Esophagus muscularis mucosa (tissue), 4 donors: ENCODE measurements around the gene NEO1. TPM values are rescaled to one million over a fixed set of nuclear protein-coding genes. Genes with fewer than 3 reads are reported as not detected.

Experiments
- DNase-seq: peaks from one replicate; pipeline ENCODE4 v3.0.0-alpha.2; 2017; ENCODE audit errors: extremely low spot score
- H3K27ac ChIP-seq, 4 donors: fragments of 200-600 bp; sonication (generic); replicated peaks in 1 of 4; 1 replicate in 3 of 4; 2 replicates in 1 of 4; pipeline ENCODE4 v1.5.1; 2016 to 2019; ENCODE audit warnings: mild to moderate bottlenecking in 1 of 4
- H3K27me3 ChIP-seq, 4 donors: fragments of 200-600 bp; sonication (generic); one replicate each; pipeline versions ENCODE4 v1.5.1 to v1.6.0; 2016 to 2019
- H3K36me3 ChIP-seq, 4 donors: fragments of 200-600 bp; sonication (generic); one replicate each; pipeline ENCODE4 v1.5.1; 2016 to 2019
- H3K4me1 ChIP-seq, 4 donors: fragments of 200-600 bp; sonication (generic); one replicate each; pipeline ENCODE4 v1.5.1; 2016 to 2019
- H3K4me3 ChIP-seq, 4 donors: fragments of 200-600 bp; sonication (generic); 1 replicate in 2 of 4; 2 replicates in 2 of 4; pipeline ENCODE4 v1.5.1; 2016 to 2019; ENCODE audit warnings: mild to moderate bottlenecking in 4 of 4, moderate library complexity in 1 of 4
- H3K9me3 ChIP-seq, 4 donors: fragments of 200-600 bp; sonication (generic); 1 replicate in 3 of 4; 2 replicates in 1 of 4; pipeline ENCODE4 v1.5.1; 2016 to 2019
- EP300 ChIP-seq: sonication (generic); formaldehyde crosslinking; IDR thresholded peaks from one replicate; pipeline ENCODE4 v1.6.1; 2017; ENCODE audit warnings: antibody characterized with exemption
- POLR2A ChIP-seq: fragments of 450-650 bp; IDR thresholded peaks from one replicate; pipeline ENCODE4 v1.6.1; 2017; ENCODE audit warnings: antibody characterized with exemption, moderate library complexity, mild to moderate bottlenecking, low read depth
- POLR2AphosphoS5 ChIP-seq, 2 donors: sonication (generic); formaldehyde crosslinking; IDR thresholded peaks; one replicate each; pipeline ENCODE4 v1.6.1; 2017; ENCODE audit warnings: antibody characterized with exemption in 2 of 2
- WGBS: methylation state at CpG from one replicate; pipeline ENCODE4 v1.1.5; 2018; 5-methylcytosine and 5-hydroxymethylcytosine counted together
- intact Hi-C: fragments of 100-400 bp; cut with DNase I; formaldehyde crosslinking; loops from one replicate; pipeline ENCODE4 v1.15.1; 2023
- total RNA-seq, 4 donors: library from RNA; depleted of rRNA; stranded (reverse); fragments of >200 nt; gene quantifications; one replicate each; pipeline versions ENCODE4 v1.1.0 to v1.2.1, GENCODE V29; 2016
- TF ChIP-seq, protein P1 (sequence below), 3 experiments: fragments of 200-600 bp in 2 of 3; fragments of 450-650 bp in 1 of 3; sonication (generic) in 2 of 3; IDR thresholded peaks; one replicate each; pipeline ENCODE4 v1.5.1; 2017 to 2019; ENCODE audit warnings: antibody characterized with exemption in 3 of 3, mild to moderate bottlenecking in 2 of 3, moderate library complexity in 1 of 3

The NEO1 gene
- total RNA-seq, 4 donors from 2014 or later = 38.2 to 61.2 (median 53.5) TPM

DNA sequence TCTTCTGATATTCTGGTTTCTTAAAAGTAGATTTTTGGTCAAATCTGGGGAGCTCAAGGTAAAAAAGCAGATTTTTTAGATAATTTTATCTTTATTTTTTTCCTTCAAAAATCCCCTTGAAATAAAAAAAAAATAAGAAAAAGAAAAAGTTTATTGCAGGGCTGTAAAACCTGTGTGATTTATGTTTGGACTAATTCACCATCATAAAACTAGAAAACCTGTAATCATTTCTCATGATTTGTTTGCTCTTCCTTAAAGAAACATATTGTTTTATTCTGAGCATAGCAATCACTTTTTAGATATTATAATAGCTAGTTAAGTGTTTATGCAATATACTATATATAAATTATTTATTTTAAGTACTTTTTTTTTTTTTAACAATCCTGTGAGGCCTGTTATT, 68.0 kb downstream of the NEO1 start:
- intact Hi-C loops = no loop called here
- Histone ChIP-seq H3K4me1 (no peaks in the 10 kb centered on the region), H3K27me3 (no peaks in the 10 kb centered on the region), H3K36me3 (peaks cover 0 to 30% (median 15%) of the 10 kb centered on the region in 4 donors), H3K4me3 (no peak overlapping the region), H3K9me3 (no peaks in the 10 kb centered on the region), H3K27ac (no peak overlapping the region)
- DNase-seq = no peak
- no peak for TF ChIP-seq EP300
- no peak for TF ChIP-seq POLR2AphosphoS5 (IDR thresholded peaks at IDR 0.05)
- TF ChIP-seq POLR2A = no peak
- TF ChIP-seq, protein P1, sequence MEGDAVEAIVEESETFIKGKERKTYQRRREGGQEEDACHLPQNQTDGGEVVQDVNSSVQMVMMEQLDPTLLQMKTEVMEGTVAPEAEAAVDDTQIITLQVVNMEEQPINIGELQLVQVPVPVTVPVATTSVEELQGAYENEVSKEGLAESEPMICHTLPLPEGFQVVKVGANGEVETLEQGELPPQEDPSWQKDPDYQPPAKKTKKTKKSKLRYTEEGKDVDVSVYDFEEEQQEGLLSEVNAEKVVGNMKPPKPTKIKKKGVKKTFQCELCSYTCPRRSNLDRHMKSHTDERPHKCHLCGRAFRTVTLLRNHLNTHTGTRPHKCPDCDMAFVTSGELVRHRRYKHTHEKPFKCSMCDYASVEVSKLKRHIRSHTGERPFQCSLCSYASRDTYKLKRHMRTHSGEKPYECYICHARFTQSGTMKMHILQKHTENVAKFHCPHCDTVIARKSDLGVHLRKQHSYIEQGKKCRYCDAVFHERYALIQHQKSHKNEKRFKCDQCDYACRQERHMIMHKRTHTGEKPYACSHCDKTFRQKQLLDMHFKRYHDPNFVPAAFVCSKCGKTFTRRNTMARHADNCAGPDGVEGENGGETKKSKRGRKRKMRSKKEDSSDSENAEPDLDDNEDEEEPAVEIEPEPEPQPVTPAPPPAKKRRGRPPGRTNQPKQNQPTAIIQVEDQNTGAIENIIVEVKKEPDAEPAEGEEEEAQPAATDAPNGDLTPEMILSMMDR (IDR thresholded peaks at IDR 0.05) = no peak

DNA sequence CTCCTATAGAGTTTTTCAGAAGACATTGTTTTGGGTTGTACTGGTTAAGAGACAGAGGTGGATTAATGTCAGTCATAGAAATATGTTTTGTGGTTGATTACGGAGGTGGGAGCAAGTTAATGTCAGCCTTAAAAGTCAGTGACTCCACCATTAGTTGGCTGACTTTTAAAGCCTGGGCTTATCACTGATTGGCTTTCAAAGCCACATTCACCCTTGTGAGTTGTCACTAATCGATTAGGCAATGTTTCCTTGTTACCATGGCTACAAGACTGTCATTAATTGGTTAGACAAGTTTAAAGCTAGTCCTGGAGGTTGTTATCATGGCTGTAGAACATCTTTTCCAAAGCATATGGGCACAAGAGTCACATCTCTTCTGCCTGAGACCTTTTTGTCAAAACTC, 73.0 kb downstream of the NEO1 start:
- DNase-seq = no peak
- Histone ChIP-seq H3K4me3 (no peak overlapping the region), H3K36me3 (peaks cover 0 to 33% (median 13%) of the 10 kb centered on the region in 4 donors), H3K4me1 (no peaks in the 10 kb centered on the region), H3K27me3 (no peaks in the 10 kb centered on the region), H3K9me3 (no peaks in the 10 kb centered on the region), H3K27ac (no peak overlapping the region)
- TF ChIP-seq POLR2AphosphoS5 (IDR thresholded peaks at IDR 0.05) (no peak), EP300 (no peak), POLR2A (no peak)
- TF ChIP-seq, protein P1 (IDR thresholded peaks at IDR 0.05) = no peak
- intact Hi-C loops = no loop called here
- 94% methylated on average over 2 of the region's 2 CpGs for WGBS

DNA sequence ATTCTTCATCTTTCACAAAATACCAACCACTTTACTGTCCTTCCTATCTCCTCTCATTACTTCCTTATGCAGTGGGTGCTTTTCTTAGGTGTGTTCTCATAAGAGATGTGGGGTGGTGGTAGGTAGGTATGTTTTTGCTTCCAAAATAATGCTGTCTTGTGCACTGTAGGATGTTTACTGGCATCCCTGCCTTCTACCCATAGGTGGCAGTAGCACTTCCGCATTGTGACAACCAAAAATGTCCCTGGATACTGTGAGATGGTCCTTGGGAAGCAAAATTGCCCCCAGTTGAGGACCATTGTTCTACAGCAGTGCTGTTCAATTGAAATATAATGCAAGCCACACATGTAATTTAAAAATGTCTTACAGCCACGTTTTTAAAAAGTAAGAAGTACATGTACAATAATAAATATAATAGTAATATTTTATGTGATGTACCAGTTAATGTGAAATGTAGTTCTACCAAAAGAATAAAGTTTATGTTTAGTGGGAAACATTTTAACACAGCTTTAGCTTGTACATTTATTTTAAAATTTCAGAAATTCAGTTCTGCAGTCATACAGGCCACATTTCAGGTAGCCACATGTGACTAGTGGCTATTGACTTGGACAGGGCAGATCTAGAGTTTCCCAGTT, 75.2 kb downstream of the NEO1 start:
- 95% methylated on average over 2 of the region's 2 CpGs for WGBS
- TF ChIP-seq, protein P1 (IDR thresholded peaks at IDR 0.05) = peak; percentile 32 to 65 (median 40)
- TF ChIP-seq EP300 = no peak
- Histone ChIP-seq H3K27ac (no peak overlapping the region), H3K4me3 (no peak overlapping the region), H3K4me1 (peaks cover 0 to 8% (median 0%) of the 10 kb centered on the region in 4 donors), H3K27me3 (no peaks in the 10 kb centered on the region), H3K9me3 (no peaks in the 10 kb centered on the region), H3K36me3 (peaks cover 0 to 32% (median 13%) of the 10 kb centered on the region in 4 donors)
- DNase-seq = no peak
- intact Hi-C loops = no loop called here

DNA sequence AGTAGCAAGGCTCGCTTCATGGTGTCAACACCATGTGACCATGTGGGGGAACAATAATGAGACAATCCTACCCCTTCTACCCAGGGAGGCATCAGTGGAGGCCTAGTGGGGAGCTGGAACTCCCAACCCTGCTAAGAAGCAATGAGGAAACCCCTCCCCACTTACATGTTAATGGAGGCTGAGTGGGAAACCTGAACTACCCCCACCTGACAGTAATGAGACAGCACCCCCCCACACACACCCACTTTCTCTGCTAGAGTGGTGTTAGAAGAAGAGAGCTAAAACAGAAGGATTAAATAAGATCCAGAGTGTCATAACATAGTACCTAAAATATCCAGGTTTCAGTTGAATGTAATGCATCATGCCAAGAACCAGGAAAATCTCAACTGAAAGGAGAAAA, 78.6 kb downstream of the NEO1 start:
- H3K9me3 ChIP-seq = no peaks in the 10 kb centered on the region
- H3K4me3 ChIP-seq = no peak overlapping the region
- no peaks in the 10 kb centered on the region for H3K27me3 ChIP-seq
- no peak for TF ChIP-seq EP300
- TF ChIP-seq POLR2A = no peak
- TF ChIP-seq, protein P1 (IDR thresholded peaks at IDR 0.05) = no peak
- no peak for TF ChIP-seq POLR2AphosphoS5 (IDR thresholded peaks at IDR 0.05)
- DNase-seq = no peak
- intact Hi-C loops = no loop called here
- H3K27ac ChIP-seq = no peak overlapping the region
- peaks cover 0 to 14% (median 4%) of the 10 kb centered on the region in 4 donors for H3K36me3 ChIP-seq
- 100% methylated on average over 1 of the region's 1 CpG for WGBS
- H3K4me1 ChIP-seq = peaks cover 0 to 8% (median 0%) of the 10 kb centered on the region in 4 donors

DNA sequence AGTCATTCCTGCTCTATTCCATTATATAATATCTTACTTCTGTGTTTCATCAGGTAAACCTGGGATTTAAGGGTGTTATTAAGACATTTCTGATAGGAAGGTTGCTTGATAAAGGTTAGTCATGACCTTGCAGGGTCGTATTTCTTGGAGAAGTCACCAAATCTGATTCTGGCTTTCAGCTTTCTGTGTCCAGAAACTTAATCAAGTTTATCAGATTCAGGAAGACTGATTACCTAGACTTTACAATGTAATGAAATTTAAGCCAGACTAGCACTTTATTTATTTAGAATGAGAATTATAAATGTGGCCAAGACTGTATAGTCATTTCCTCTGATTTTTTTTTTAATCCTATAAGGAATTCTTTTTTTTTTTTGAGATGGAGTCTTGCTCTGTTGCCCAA, 81.9 kb downstream of the NEO1 start:
- intact Hi-C loops = no loop called here
- no peak for DNase-seq
- Histone ChIP-seq H3K4me3 (no peak overlapping the region), H3K27ac (no peak overlapping the region), H3K4me1 (peaks cover 0 to 8% (median 0%) of the 10 kb centered on the region in 4 donors), H3K36me3 (no peaks in the 10 kb centered on the region), H3K9me3 (no peaks in the 10 kb centered on the region), H3K27me3 (no peaks in the 10 kb centered on the region)
- no peak for TF ChIP-seq POLR2AphosphoS5 (IDR thresholded peaks at IDR 0.05)
- TF ChIP-seq, protein P1 (IDR thresholded peaks at IDR 0.05) = no peak
- TF ChIP-seq POLR2A = no peak
- TF ChIP-seq EP300 = no peak
- 90% methylated on average over 1 of the region's 1 CpG for WGBS
